ENCODE results near the gene CRACDL.

Gene CRACDL

GRCh38 chr2:98935777-98936352 is at the start of gene CRACDL:
Gene CRACDL (minus strand): TSS chr2:98936225. CDS start chr2:98846800, 89,425 bp downstream.
- no peak for FAIRE-seq

GRCh38 chr2:98975611-98976010 is 39.6 kb upstream of the CRACDL start:
- no peak for FAIRE-seq

- FAIRE-seq: no peak
Measured at GRCh38 chr2:98972582-98973167, 36.6 kb upstream of the CRACDL start.

GRCh38 chr2:98959810-98960507 is 23.9 kb upstream of the CRACDL start:
- FAIRE-seq: no peak

- peak; percentile 10 for FAIRE-seq
Measured at GRCh38 chr2:98952966-98953365, 16.9 kb upstream of the CRACDL start.

GRCh38 chr2:98948956-98949739 is 13.1 kb upstream of the CRACDL start:
- FAIRE-seq: no peak

- no peak for FAIRE-seq
Measured at GRCh38 chr2:98947554-98947953, 11.5 kb upstream of the CRACDL start.

GRCh38 chr2:98946855-98947254 is 10.8 kb upstream of the CRACDL start:
- no peak for FAIRE-seq

GRCh38 chr2:98944775-98945174 is 8.8 kb upstream of the CRACDL start:
- FAIRE-seq: no peak

GRCh38 chr2:98940102-98940501 is 4.1 kb upstream of the CRACDL start:
- no peak for FAIRE-seq

- FAIRE-seq: no peak
Measured at GRCh38 chr2:98937906-98938305, 1.9 kb upstream of the CRACDL start.

GRCh38 chr2:98936353-98937351 is 627 bp upstream of the CRACDL start:
- FAIRE-seq: no peak

GRCh38 chr2:98935111-98935770 is 784 bp downstream of the CRACDL start:
- FAIRE-seq: no peak

GRCh38 chr2:98932778-98933343 is 3.2 kb downstream of the CRACDL start:
- FAIRE-seq: no peak

- no peak for FAIRE-seq
Measured at GRCh38 chr2:98932164-98932563, 3.9 kb downstream of the CRACDL start.

- no peak for FAIRE-seq
Measured at GRCh38 chr2:98931596-98931995, 4.4 kb downstream of the CRACDL start.

GRCh38 chr2:98929920-98930319 is 6.1 kb downstream of the CRACDL start:
- FAIRE-seq: no peak

- no peak for FAIRE-seq
Measured at GRCh38 chr2:98928242-98928641, 7.8 kb downstream of the CRACDL start.

- no peak for FAIRE-seq
Measured at GRCh38 chr2:98927027-98927426, 9.0 kb downstream of the CRACDL start.

GRCh38 chr2:98926601-98927000 is 9.4 kb downstream of the CRACDL start:
- FAIRE-seq: no peak

- FAIRE-seq: no peak
Measured at GRCh38 chr2:98924910-98925309, 11.1 kb downstream of the CRACDL start.

Measured in colon (tissue), 2 donors.